Effector memory CD8-positive, alpha-beta T cell (primary cell): ENCODE measurements around the gene LENG8.
"Not testable (repeated sequence)": the region's sequence is repeated elsewhere in the genome, so short reads cannot be mapped to it uniquely, and the experiment has no call there.

ENCODE experiments used
- ATAC-seq: fragments of 150-1000 bp; cut with Tn5 transposase; replicated peaks from 2 replicates; pipeline ENCODE4 v1.10.0; 2021; ENCODE audit warnings: mild to moderate bottlenecking, moderate library complexity
- DNase-seq, 3 experiments: peaks; one replicate each; pipeline ENCODE4 v3.0.0; 2021
- H3K27ac Mint-ChIP-seq, 2 donors: one replicate each; pipeline ENCODE4 v1.8.0; 2022; ENCODE audit warnings: mild to moderate bottlenecking in 2 of 2, mixed read lengths in 2 of 2, moderate library complexity in 2 of 2
- H3K27me3 Mint-ChIP-seq, 2 donors: one replicate each; pipeline ENCODE4 v1.8.0; 2022; ENCODE audit warnings: mixed read lengths in 2 of 2
- H3K36me3 Mint-ChIP-seq: one replicate; pipeline ENCODE4 v1.8.0; 2022; ENCODE audit warnings: mild to moderate bottlenecking, moderate library complexity, mixed read lengths; ENCODE audit not compliant: insufficient read depth
- H3K4me1 Mint-ChIP-seq, 2 donors: one replicate each; pipeline ENCODE4 v1.8.0; 2022; ENCODE audit warnings: low read depth in 2 of 2, mixed read lengths in 2 of 2
- H3K4me3 Mint-ChIP-seq, 2 donors: one replicate each; pipeline ENCODE4 v1.8.0; 2022; ENCODE audit warnings: mild to moderate bottlenecking in 2 of 2, mixed read lengths in 2 of 2, moderate library complexity in 2 of 2
- H3K9me3 Mint-ChIP-seq, 2 donors: one replicate each; pipeline ENCODE4 v1.8.0; 2022; ENCODE audit warnings: mixed read lengths in 2 of 2

Gene LENG8

DNA sequence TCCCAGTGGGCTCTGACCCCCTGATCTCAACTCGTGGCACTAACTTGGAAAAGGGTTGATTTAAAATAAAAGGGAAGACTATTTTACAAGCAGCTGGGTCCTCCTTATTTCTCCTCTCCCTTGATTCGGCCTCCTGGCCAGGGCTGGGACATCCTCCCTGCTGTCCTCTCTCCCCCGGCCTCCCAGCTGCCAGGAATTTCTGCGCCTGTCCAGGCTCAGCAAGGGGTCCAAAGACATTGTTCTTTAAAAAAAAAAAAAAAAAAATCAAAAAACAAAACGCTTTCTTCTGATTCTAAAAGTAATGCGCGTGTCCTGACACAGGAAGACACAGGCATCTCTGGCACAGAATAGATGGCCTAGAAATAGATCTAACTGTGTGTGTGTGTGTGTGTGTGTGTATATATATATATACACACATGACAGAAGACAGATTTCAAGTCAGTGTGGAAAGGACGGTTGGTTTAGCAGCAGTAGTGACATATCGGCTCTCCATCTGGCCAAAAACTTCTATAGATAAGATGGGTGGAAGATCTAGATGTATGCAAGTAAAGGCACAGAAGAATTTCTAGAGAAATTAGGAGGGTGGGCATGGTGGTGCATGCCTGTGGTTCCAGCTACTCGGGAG lies 12.3 kb upstream of the LENG8 start:
- Mint-ChIP-seq H3K9me3 (no peaks in the 10 kb centered on the region), H3K4me3 (no peak overlapping the region), H3K27me3 (no peaks in the 10 kb centered on the region), H3K4me1 (peaks cover 14 to 17% of the 10 kb centered on the region in 2 donors), H3K36me3 (peaks cover 7% of the 10 kb centered on the region), H3K27ac (peak overlapping the region in 1 of 2 donors; percentile 47)
- ATAC-seq (no peak), DNase-seq (no peak)

DNA sequence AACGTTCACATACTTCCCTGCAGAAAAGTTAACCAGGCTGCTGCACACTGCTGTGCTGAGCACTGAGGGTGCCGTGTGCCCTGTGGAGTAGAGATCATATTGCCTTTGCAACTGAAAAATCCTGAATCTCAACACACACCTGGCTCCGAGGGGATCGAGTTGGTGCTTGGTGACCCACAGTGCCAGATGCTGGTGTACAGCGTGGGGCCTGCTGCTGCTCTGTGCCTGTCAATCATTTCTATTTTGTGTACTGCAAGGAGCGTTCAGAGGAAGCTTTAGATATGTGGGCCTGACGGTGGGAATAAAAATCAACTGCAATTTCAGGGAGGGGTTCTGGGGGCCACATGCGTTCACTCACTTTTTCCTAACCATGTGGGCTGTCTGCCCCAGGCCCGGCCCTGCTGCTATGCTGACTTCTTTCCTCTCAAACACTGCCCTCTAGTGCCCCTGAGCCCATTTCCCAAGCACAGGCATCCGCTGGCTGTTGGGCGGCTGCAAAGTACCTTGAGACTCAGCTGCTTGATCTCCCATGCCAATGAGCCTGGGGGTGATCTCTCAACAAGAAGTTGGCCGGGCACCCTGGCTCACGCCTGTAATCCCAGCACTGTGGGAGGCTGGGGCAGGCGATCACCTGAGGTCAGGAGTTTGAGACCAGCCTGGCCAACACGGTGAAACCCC lies 9.7 kb upstream of the LENG8 start:
- Mint-ChIP-seq H3K36me3 (peaks cover 17% of the 10 kb centered on the region), H3K4me3 (no peak overlapping the region), H3K27me3 (no peaks in the 10 kb centered on the region), H3K9me3 (no peaks in the 10 kb centered on the region), H3K4me1 (peaks cover 10 to 13% of the 10 kb centered on the region in 2 donors), H3K27ac (peak overlapping the region in 1 of 2 donors; percentile 38)
- DNase-seq (no peak), ATAC-seq (no peak)

DNA sequence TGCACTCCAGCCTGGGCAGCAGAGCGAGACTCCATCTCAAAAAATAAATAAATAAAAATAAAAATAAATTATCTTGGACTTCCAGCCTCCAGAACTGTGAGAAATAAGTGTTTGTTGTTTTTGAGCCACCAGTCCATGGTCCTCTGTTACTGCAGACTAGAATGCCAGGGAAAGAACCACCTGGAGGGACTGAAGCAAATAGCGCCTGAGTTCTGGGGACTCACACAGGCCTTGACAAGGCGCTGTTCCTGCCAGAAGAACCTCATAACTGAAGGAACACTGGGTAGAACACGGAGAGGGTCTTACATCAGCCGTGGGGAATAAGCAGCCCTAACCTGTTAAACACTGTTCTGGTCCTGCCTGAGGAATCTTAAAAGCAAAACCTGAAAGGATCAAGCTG lies 8.4 kb upstream of the LENG8 start:
- Mint-ChIP-seq H3K36me3 (peaks cover 23% of the 10 kb centered on the region), H3K27me3 (no peaks in the 10 kb centered on the region), H3K4me3 (no peak overlapping the region), H3K27ac (no peak overlapping the region), H3K9me3 (no peaks in the 10 kb centered on the region), H3K4me1 (peaks cover 4 to 5% of the 10 kb centered on the region in 2 donors)
- ATAC-seq, result no peak
- DNase-seq, result no peak

DNA sequence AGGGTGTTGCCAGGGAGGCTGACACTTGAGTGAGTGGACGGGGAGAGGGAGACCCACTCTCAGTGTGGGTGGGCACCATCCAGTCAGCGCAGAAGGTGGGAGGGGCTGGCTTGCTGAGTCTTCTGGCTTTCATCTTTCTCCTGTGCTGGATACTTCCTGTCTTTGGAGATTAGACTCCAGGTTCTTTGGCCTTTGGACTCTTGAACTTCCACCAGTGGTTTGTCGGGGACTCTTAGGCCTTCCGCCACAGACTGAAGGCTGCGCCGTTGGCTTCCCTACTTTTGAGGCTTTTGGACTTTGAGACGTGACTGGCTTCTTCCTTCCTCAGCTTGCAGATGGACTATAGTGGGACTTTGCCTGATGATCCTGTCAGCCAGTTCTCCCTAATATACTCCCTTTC lies 4.3 kb upstream of the LENG8 start:
- no peaks in the 10 kb centered on the region for H3K9me3 Mint-ChIP-seq
- DNase-seq (no peak), ATAC-seq (no peak)
- H3K36me3 Mint-ChIP-seq, result peaks cover 36% of the 10 kb centered on the region
- no peak overlapping the region for H3K4me3 Mint-ChIP-seq
- H3K27me3 Mint-ChIP-seq, result no peaks in the 10 kb centered on the region
- peaks cover 14% of the 10 kb centered on the region in 2 donors for H3K4me1 Mint-ChIP-seq
- H3K27ac Mint-ChIP-seq, result no peak overlapping the region

DNA sequence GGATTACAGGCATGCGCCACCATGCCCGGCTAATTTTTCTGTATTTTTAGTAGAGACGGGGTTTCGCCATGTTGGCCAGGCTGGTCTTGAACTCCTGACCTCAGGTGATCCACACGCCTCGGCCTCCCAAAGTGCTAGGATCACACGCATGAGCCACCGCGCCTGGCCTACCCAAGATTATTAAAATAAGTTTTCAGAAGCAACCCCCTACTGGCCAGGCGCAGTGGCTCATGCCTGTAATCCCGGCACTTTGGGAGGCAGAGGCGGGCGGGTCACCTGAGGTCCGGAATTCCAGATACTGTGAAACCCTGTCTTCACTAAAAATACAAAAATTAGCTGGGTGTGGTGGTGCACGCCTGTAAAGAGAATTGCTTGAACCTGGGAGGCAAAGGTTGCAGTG lies 2.6 kb upstream of the LENG8 start:
- H3K9me3 Mint-ChIP-seq, DNase-seq, H3K27me3 Mint-ChIP-seq, H3K4me3 Mint-ChIP-seq, ATAC-seq, H3K27ac Mint-ChIP-seq: not testable (repeated sequence)
- Mint-ChIP-seq H3K4me1 (peaks cover 27 to 30% of the 10 kb centered on the region in 2 donors), H3K36me3 (peaks cover 47% of the 10 kb centered on the region)

DNA sequence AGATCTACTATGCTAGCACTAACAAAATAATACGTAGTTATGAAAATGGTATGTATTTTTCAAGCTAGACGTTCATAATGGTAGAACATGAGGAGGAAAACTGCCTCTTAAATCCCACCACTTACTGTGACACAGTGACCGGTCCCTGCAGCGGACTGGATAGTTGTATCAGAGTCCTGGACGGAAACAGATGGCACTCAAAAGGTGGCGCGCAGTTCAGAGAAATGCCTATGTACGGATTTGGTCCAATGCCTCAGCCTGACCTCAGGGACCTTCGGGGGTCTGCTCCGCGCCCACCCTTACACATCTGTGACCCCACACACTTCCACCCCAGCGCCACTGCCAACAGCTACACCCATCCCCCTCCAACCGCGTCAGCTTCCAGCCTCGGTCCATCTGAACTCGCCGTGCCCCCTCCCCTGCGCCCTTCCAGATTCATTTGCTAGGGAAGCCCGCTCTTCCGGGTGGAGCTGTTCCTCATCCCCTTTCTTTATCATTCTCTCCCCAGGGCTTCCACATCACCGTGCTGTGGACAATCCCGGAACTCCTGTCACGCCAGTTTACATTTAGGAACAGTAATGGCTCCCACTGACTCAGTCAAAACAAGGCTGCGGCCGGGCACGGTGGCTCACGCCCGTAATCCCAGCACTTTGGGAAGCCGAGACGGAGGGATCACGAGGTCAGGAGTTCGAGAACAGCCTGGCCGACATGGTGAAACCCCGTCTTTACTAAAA lies 792 bp upstream of the LENG8 start:
- Mint-ChIP-seq H3K27ac (peak overlapping the region; percentile 95 to 99), H3K4me3 (peak overlapping the region; percentile 96 to 97), H3K27me3 (no peaks in the 10 kb centered on the region), H3K9me3 (no peaks in the 10 kb centered on the region), H3K36me3 (peaks cover 57% of the 10 kb centered on the region), H3K4me1 (peaks cover 36 to 38% of the 10 kb centered on the region in 2 donors)
- ATAC-seq (peak; percentile 9), DNase-seq (no peak)

DNA sequence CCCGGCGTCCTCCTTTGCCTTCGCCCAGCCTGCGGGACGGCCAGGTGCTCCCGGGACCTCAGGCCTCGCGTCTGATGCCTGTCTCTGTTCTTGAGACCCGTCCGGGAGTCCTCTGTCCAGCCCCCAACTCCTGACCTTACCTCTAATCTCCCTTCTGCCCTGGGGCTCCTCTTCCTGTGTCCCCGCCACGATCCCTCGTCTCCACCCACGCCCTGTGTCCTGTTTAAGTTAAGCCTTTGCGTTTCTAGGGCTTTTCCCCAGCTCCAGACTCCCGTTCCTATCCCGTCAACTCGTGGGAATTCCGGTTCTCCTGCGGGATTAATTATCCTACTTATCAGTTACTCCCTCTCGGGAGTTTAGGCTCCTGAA lies 686 bp downstream of the LENG8 start:
- Mint-ChIP-seq H3K27ac (peak overlapping the region; percentile 95 to 99), H3K9me3 (no peaks in the 10 kb centered on the region), H3K36me3 (peaks cover 66% of the 10 kb centered on the region), H3K27me3 (no peaks in the 10 kb centered on the region), H3K4me1 (peaks cover 38 to 39% of the 10 kb centered on the region in 2 donors), H3K4me3 (peak overlapping the region; percentile 96 to 97)
- DNase-seq (no peak), ATAC-seq (no peak)

DNA sequence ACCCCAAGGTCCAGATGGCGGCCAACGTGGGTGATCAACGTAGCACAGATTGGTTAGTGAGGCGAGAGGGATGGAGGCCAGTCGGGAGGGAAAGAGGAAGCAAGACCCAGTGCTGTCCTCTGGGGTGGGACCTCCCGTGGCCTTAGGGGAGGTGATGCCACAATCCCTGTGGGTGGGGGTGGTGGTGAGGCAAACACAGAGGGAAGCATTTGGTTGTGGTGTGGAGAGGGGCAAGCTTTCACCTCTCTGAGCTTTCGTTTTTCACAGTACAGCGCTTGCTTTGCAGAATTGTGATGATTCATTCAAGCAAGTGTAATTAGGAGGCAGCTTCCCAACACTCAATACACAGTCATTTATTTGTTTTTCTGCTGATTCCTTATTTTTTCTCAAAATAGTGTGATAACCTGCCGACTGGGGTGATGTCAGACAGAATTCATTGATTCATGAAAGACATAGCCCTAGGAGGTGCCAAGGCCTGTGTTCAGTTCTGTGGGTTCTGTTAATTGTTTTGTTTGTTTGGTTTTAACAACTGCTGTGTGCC lies 2.4 kb downstream of the LENG8 start:
- peaks cover 39% of the 10 kb centered on the region in 2 donors for H3K4me1 Mint-ChIP-seq
- no peaks in the 10 kb centered on the region for H3K27me3 Mint-ChIP-seq
- H3K27ac Mint-ChIP-seq, result peak overlapping the region; percentile 95 to 99
- peaks cover 81% of the 10 kb centered on the region for H3K36me3 Mint-ChIP-seq
- no peaks in the 10 kb centered on the region for H3K9me3 Mint-ChIP-seq
- DNase-seq (no peak), ATAC-seq (no peak)
- peak overlapping the region; percentile 96 to 97 for H3K4me3 Mint-ChIP-seq

DNA sequence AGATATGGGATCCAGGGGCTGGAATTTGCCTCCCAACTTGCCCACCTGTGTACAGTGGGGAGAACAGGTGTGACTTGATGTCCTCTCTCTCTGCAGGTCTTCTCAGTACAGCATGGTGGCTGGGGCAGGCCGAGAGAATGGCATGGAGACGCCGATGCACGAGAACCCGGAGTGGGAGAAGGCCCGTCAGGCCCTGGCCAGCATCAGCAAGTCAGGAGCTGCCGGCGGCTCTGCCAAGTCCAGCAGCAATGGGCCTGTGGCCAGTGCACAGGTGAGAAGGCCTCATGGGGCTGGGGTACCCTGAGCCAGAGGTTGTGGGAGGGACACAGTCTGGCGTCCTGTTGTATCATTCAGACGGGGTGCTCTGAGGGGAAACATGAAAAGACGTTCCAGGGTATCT lies 3.0 kb downstream of the LENG8 start:
- Mint-ChIP-seq H3K4me3 (no peak overlapping the region), H3K4me1 (peaks cover 38 to 39% of the 10 kb centered on the region in 2 donors), H3K9me3 (no peaks in the 10 kb centered on the region), H3K27me3 (no peaks in the 10 kb centered on the region), H3K36me3 (peaks cover 87% of the 10 kb centered on the region), H3K27ac (peak overlapping the region in 1 of 2 donors; percentile 53)
- no peak for DNase-seq
- no peak for ATAC-seq

DNA sequence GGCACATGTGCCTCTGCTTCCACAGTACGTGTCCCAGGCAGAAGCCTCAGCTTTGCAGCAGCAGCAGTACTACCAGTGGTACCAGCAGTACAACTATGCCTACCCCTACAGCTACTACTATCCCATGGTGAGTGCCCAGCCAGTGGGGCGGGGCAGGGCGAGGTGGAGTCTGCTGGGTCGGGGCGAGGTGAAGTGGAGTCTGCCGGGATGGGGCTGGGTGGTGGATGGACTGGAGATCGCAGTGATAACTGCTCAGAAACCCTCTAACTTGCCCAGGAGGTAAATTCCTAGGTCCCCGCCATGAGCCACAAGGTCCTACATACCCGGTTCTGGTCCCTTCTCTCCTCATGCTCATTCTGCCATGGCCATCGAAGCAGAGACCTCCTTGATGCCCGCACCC lies 3.6 kb downstream of the LENG8 start:
- H3K4me3 Mint-ChIP-seq, result no peak overlapping the region
- no peaks in the 10 kb centered on the region for H3K9me3 Mint-ChIP-seq
- ATAC-seq (no peak), DNase-seq (no peak)
- H3K27ac Mint-ChIP-seq, result peak overlapping the region in 1 of 2 donors; percentile 53
- peaks cover 34 to 37% of the 10 kb centered on the region in 2 donors for H3K4me1 Mint-ChIP-seq
- H3K27me3 Mint-ChIP-seq, result no peaks in the 10 kb centered on the region
- H3K36me3 Mint-ChIP-seq, result peaks cover 93% of the 10 kb centered on the region

DNA sequence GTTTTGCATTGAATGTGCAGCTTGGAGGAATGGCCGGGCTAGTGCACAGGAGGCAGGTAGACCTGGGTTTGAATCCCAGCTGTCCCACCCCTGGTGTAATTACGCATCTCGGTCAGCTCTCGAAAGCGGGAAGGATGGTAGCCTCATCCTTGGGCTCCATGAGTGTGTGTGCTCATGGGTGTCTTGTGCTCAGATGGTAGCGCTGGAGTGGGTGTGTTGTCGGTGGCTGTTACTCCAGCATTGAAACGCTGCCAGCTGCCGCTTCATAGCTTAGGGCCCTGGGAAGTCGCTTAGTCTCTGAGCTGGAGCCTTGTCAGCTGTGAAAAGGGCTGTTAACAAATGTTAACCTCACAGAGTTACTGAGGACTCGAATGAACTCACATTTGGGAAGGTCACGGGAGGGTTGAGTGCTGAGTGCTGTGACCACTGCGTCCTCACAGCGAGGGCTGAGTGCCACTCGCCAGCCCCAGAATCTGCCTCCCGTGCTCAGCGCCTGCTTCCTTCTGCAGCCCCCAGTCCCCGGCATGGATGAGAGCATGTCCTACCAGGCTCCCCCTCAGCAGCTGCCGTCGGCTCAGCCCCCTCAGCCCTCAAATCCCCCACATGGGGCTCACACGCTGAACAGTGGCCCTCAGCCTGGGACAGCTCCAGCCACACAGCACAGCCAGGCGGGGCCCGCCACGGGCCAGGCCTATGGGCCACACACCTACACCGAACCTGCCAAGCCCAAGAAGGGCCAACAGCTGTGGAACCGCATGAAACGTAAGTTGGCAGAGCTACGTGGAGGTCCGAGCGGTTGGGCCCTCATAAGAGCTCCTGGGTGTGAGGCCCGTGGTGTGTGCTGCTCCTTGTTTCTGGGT lies 5.2 kb downstream of the LENG8 start:
- Mint-ChIP-seq H3K9me3 (no peaks in the 10 kb centered on the region), H3K27ac (peak overlapping the region in 1 of 2 donors; percentile 83), H3K36me3 (peaks cover 97% of the 10 kb centered on the region), H3K4me3 (no peak overlapping the region), H3K4me1 (peaks cover 36 to 42% of the 10 kb centered on the region in 2 donors), H3K27me3 (no peaks in the 10 kb centered on the region)
- no peak for DNase-seq
- no peak for ATAC-seq

DNA sequence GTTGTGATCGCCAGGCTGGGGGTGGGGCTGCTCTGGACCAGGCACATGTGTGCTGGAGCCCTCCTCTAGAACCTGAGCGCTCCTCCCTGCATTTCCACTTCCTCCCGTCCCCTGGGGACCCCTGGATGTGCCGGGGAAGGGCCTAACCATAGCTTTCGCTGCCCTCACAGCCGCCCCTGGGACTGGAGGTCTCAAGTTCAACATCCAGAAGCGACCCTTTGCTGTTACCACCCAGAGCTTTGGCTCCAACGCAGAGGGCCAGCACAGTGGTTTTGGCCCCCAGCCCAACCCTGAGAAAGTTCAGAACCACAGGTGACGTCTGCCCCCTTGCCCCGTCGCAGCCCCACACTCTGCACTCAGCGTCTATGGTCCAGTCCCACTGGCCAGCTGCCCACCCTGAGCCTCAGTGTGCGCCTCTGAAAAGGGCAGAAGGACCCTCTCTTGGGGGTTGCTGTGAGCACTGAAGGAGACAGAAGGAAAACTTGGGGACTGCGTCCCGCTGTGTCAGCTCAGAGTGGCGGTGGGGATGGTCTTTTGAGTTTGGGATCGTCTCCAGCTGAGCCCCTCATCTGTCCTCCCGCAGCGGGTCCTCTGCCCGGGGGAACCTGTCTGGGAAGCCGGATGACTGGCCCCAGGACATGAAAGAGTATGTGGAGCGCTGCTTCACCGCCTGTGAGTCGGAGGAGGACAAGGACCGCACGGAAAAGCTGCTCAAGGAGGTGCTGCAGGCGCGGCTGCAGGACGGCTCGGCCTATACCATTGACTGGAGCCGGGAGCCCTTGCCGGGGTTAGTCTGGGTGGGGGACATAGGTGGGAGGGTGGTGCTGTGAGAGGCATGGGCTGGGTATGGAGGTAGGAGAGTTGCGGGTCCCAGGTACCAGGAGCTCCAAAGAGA lies 6.0 kb downstream of the LENG8 start:
- H3K4me1 Mint-ChIP-seq, result peaks cover 41 to 44% of the 10 kb centered on the region in 2 donors
- peaks cover 97% of the 10 kb centered on the region for H3K36me3 Mint-ChIP-seq
- H3K27ac Mint-ChIP-seq, result peak overlapping the region; percentile 65 to 83
- H3K27me3 Mint-ChIP-seq, result no peaks in the 10 kb centered on the region
- ATAC-seq, result no peak
- H3K4me3 Mint-ChIP-seq, result peak overlapping the region in 1 of 2 donors; percentile 56
- H3K9me3 Mint-ChIP-seq, result no peaks in the 10 kb centered on the region
- no peak for DNase-seq
